HepG2 (cell line): ENCODE measurements around the gene MIF. TPM values are rescaled to one million over a fixed set of nuclear protein-coding genes. Genes with fewer than 3 reads are reported as not detected.

ENCODE experiments used
- CENPX ChIP-seq: sonication (generic); formaldehyde crosslinking; IDR thresholded peaks from 2 replicates; pipeline ENCODE4 v1.9.0; 2021; ENCODE audit warnings: mild to moderate bottlenecking, missing genetic modification reagents, moderate library complexity
- DDIT3 ChIP-seq: sonication (generic); formaldehyde crosslinking; IDR thresholded peaks from 2 replicates; pipeline ENCODE4 v1.4.0; 2020; ENCODE audit warnings: mild to moderate bottlenecking, missing genetic modification reagents
- DMTF1 ChIP-seq: sonication (generic); formaldehyde crosslinking; IDR thresholded peaks from 2 replicates; pipeline ENCODE4 v1.4.0; 2020; ENCODE audit warnings: mild to moderate bottlenecking, missing genetic modification reagents
- GPN1 ChIP-seq: sonication (generic); formaldehyde crosslinking; IDR thresholded peaks from 2 replicates; pipeline ENCODE4 v1.5.1; 2020; ENCODE audit warnings: missing genetic modification reagents, borderline replicate concordance
- MXI1 ChIP-seq: IDR thresholded peaks from 3 replicates; pipeline ENCODE4 v1.6.1; 2012; ENCODE audit warnings: low read depth, low read length, inconsistent platforms, borderline replicate concordance
- PAXIP1 ChIP-seq: sonication (generic); formaldehyde crosslinking; conservative IDR thresholded peaks from 2 replicates; pipeline ENCODE4 v1.4.0; 2020; ENCODE audit warnings: mild to moderate bottlenecking, missing genetic modification reagents, moderate library complexity
- RBFOX2 ChIP-seq: fragments of 200-400 bp; formaldehyde crosslinking; IDR thresholded peaks from 2 replicates; pipeline ENCODE4 v1.6.1; 2017; ENCODE audit warnings: low read depth, mild to moderate bottlenecking, low read length
- SAP130 ChIP-seq: IDR thresholded peaks from 2 replicates; pipeline ENCODE4 v1.6.1; 2016; ENCODE audit warnings: low read depth
- SCMH1 ChIP-seq: sonication (generic); formaldehyde crosslinking; IDR thresholded peaks from 2 replicates; pipeline ENCODE4 v1.9.0; 2021; ENCODE audit warnings: missing genetic modification reagents, mild to moderate bottlenecking, borderline replicate concordance
- SIN3A ChIP-seq: IDR thresholded peaks from 2 replicates; pipeline ENCODE4 v1.6.1; 2011; ENCODE audit warnings: low read depth, mild to moderate bottlenecking, control low read depth, low read length, borderline replicate concordance
- SSRP1 ChIP-seq: IDR thresholded peaks from 2 replicates; pipeline ENCODE4 v1.6.1; 2016; ENCODE audit warnings: control low read depth
- TBX2 ChIP-seq: sonication (generic); formaldehyde crosslinking; IDR thresholded peaks from 2 replicates; pipeline ENCODE4 v1.5.0; 2020; ENCODE audit warnings: missing genetic modification reagents, mild to moderate bottlenecking, borderline replicate concordance
- YEATS2 ChIP-seq: sonication (generic); formaldehyde crosslinking; IDR thresholded peaks from 2 replicates; pipeline ENCODE4 v1.4.0; 2020; ENCODE audit warnings: missing genetic modification reagents, borderline replicate concordance
- ZBTB4 ChIP-seq: sonication (generic); formaldehyde crosslinking; IDR thresholded peaks from 2 replicates; pipeline ENCODE4 v1.4.0; 2020; ENCODE audit warnings: missing genetic modification reagents, mild to moderate bottlenecking, borderline replicate concordance
- ZFX ChIP-seq: sonication (generic); formaldehyde crosslinking; IDR thresholded peaks from 2 replicates; pipeline ENCODE4 v1.4.0; 2020; ENCODE audit warnings: mild to moderate bottlenecking, low read depth, missing genetic modification reagents, moderate library complexity
- ZNF235 ChIP-seq: sonication (generic); formaldehyde crosslinking; IDR thresholded peaks from 2 replicates; pipeline ENCODE4 v1.8.1; 2023; ENCODE audit warnings: mild to moderate bottlenecking, missing genetic modification reagents, borderline replicate concordance
- ZNF296 ChIP-seq: sonication (generic); formaldehyde crosslinking; conservative IDR thresholded peaks from 2 replicates; pipeline ENCODE4 v1.5.0; 2020; ENCODE audit warnings: mild to moderate bottlenecking, missing genetic modification reagents
- ZNF572 ChIP-seq: sonication (generic); formaldehyde crosslinking; IDR thresholded peaks from 2 replicates; pipeline ENCODE4 v1.5.1; 2020; ENCODE audit warnings: mild to moderate bottlenecking, missing genetic modification reagents
- ZNF607 ChIP-seq: sonication (generic); formaldehyde crosslinking; IDR thresholded peaks from 2 replicates; pipeline ENCODE4 v1.5.1; 2020; ENCODE audit warnings: missing genetic modification reagents, mild to moderate bottlenecking, borderline replicate concordance
- ZSCAN25 ChIP-seq: sonication (generic); formaldehyde crosslinking; IDR thresholded peaks from 2 replicates; pipeline ENCODE4 v1.8.0; 2022; ENCODE audit warnings: mild to moderate bottlenecking, missing genetic modification reagents
- polyA plus RNA-seq, 8 experiments: library from polyadenylated mRNA; depleted of rRNA in 3 of 8; stranded (reverse) in 7 of 8; unstranded in 1 of 8; fragments of >200 nt; fragmentation: Illumina TruSeq in 4 of 8; extraction: Trizol in 4 of 8; gene quantifications; 2 replicates each; pipeline versions ENCODE4 v1.2.1 to v1.2.3, GENCODE V29; 2011 to 2016; ENCODE audit warnings: low read depth in 4 of 8, missing spikeins in 1 of 8, mixed read lengths in 1 of 8; ENCODE audit not compliant: insufficient read depth in 1 of 8
- total RNA-seq, 5 experiments: library from RNA; depleted of rRNA; stranded (reverse); fragments of >200 nt; fragmentation: Illumina TruSeq; extraction: Trizol; gene quantifications; 2 replicates each; pipeline ENCODE4 v1.2.3, GENCODE V29; 2016; ENCODE audit warnings: low read depth in 1 of 5

Gene MIF
- total and polyA plus RNA-seq, 2 of the 13 experiments (the other 11 are each of a cell fraction or from before 2014, with no cell fraction given), result 634 to 675 TPM

- 0 out of 2 replicates have a peak, but pooled peaks have one; percentile 37 for TF ChIP-seq TBX2 (CRISPR knock-in tag)
- no peak for TF ChIP-seq GPN1 (CRISPR knock-in tag)
- TF ChIP-seq ZFX (CRISPR knock-in tag), result no peak
- TF ChIP-seq ZNF296 (CRISPR knock-in tag), result no peak
- TF ChIP-seq PAXIP1 (CRISPR knock-in tag), result peak; percentile 56
- 0 out of 2 replicates have a peak, but pooled peaks have one; percentile 3 for TF ChIP-seq SAP130 (CRISPR knock-in tag)
- 0 out of 2 replicates have a peak, but pooled peaks have one; percentile 40 for TF ChIP-seq ZNF607 (CRISPR knock-in tag)
- no peak for TF ChIP-seq DDIT3
- no peak for TF ChIP-seq MXI1
- TF ChIP-seq YEATS2 (CRISPR knock-in tag), result no peak
- TF ChIP-seq ZSCAN25 (CRISPR knock-in tag), result 0 out of 2 replicates have a peak, but pooled peaks have one; percentile 53
- no peak for TF ChIP-seq SIN3A
- TF ChIP-seq ZBTB4 (CRISPR knock-in tag), result no peak
- TF ChIP-seq ZNF572 (CRISPR knock-in tag), result 0 out of 2 replicates have a peak, but pooled peaks have one; percentile 16
- peak; percentile 17; the same call in 1 of the 2 replicates for TF ChIP-seq ZNF235 (CRISPR knock-in tag)
- no peak for TF ChIP-seq DMTF1
- TF ChIP-seq RBFOX2, result peak; percentile 69
- no peak for TF ChIP-seq SCMH1 (CRISPR knock-in tag)
- TF ChIP-seq CENPX, result no peak
- peak; percentile 66 for TF ChIP-seq SSRP1 (CRISPR knock-in tag)
Measured at GRCh38 chr22:23896523-23897186, 2.5 kb downstream of the MIF start (continued).
